NB4 (cell line): ENCODE measurements around the gene ANKRD66.

ENCODE experiments used
- TF ChIP-seq, protein P1 (sequence below): IDR thresholded peaks from one replicate; pipeline ENCODE4 v1.5.1; 2012; ENCODE audit warnings: low read depth, low read length
- TF ChIP-seq, protein P2 (sequence below): IDR thresholded peaks from 2 replicates; pipeline ENCODE4 v1.6.1; 2011; ENCODE audit warnings: low read depth, low read length

GRCh38 chr6:46729787-46730326 is 16.9 kb upstream of the ANKRD66 start:
- TF ChIP-seq, protein P1, sequence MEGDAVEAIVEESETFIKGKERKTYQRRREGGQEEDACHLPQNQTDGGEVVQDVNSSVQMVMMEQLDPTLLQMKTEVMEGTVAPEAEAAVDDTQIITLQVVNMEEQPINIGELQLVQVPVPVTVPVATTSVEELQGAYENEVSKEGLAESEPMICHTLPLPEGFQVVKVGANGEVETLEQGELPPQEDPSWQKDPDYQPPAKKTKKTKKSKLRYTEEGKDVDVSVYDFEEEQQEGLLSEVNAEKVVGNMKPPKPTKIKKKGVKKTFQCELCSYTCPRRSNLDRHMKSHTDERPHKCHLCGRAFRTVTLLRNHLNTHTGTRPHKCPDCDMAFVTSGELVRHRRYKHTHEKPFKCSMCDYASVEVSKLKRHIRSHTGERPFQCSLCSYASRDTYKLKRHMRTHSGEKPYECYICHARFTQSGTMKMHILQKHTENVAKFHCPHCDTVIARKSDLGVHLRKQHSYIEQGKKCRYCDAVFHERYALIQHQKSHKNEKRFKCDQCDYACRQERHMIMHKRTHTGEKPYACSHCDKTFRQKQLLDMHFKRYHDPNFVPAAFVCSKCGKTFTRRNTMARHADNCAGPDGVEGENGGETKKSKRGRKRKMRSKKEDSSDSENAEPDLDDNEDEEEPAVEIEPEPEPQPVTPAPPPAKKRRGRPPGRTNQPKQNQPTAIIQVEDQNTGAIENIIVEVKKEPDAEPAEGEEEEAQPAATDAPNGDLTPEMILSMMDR, result no peak
- TF ChIP-seq, protein P2, sequence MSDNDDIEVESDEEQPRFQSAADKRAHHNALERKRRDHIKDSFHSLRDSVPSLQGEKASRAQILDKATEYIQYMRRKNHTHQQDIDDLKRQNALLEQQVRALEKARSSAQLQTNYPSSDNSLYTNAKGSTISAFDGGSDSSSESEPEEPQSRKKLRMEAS, result no peak
